Measurements from ENCODE around the gene LAIR2. TPM values are rescaled to one million over a fixed set of nuclear protein-coding genes. Genes with fewer than 3 reads are reported as not detected.

Gene LAIR2
- not detected in 2 replicates for total RNA-seq

GRCh38 chr19:54502518-54503048 lies at the start of gene LAIR2:
Gene LAIR2 (plus strand): TSS chr19:54502831. CDS start chr19:54502919, 88 bp downstream.

GRCh38 chr19:54463531-54464043 lies 39.0 kb upstream of the LAIR2 start, which contains the start of gene LENG9:
Gene LENG9 (minus strand): TSS chr19:54463778. CDS start chr19:54463526, 252 bp downstream.

GRCh38 chr19:54473071-54473891 lies 29.4 kb upstream of the LAIR2 start, which contains the start of gene CDC42EP5:
Gene CDC42EP5 (minus strand): TSS chr19:54473296. CDS start chr19:54465547, 7,749 bp downstream.

Other genes starting within 250 kb of the LAIR2 start
- not detected in 2 replicates for gene LILRB5, start 245.6 kb upstream of the LAIR2 start, total RNA-seq
- gene LILRB2, start 221.7 kb upstream of the LAIR2 start, total RNA-seq, result not detected in 2 replicates
- not detected in 2 replicates for gene LILRA5, start 189.7 kb upstream of the LAIR2 start, total RNA-seq
- gene LILRA4, start 163.7 kb upstream of the LAIR2 start, total RNA-seq, result not detected in 2 replicates
- not detected in 2 replicates for gene LAIR1, start 137.9 kb upstream of the LAIR2 start, total RNA-seq
- gene TTYH1, start 87.4 kb upstream of the LAIR2 start, total RNA-seq, result 0.23 TPM in 1 of 2 replicates, not detected in the other
- gene LENG8, start 53.6 kb upstream of the LAIR2 start, total RNA-seq, result 32.9 and 46.9 TPM in 2 replicates
- gene LENG9, start 39.1 kb upstream of the LAIR2 start, total RNA-seq, result 10.2 and 11.6 TPM in 2 replicates
- 89.0 and 101 TPM in 2 replicates for gene CDC42EP5, start 29.5 kb upstream of the LAIR2 start, total RNA-seq
- gene LILRA2, start 71.0 kb downstream of the LAIR2 start, total RNA-seq, result not detected in 2 replicates
- not detected in 2 replicates for gene LILRA1, start 90.8 kb downstream of the LAIR2 start, total RNA-seq
- not detected in 2 replicates for gene LILRB1, start 127.7 kb downstream of the LAIR2 start, total RNA-seq
- gene LILRB4, start 160.2 kb downstream of the LAIR2 start, total RNA-seq, result not detected in 2 replicates
- not detected in 2 replicates for gene KIR3DL3, start 221.6 kb downstream of the LAIR2 start, total RNA-seq
- not detected in 2 replicates for gene KIR2DL3, start 235.7 kb downstream of the LAIR2 start, total RNA-seq

Data from pericardium fibroblast (primary cell).